ENCODE data around the gene GRAP2.

GRAP2 gene

DNA sequence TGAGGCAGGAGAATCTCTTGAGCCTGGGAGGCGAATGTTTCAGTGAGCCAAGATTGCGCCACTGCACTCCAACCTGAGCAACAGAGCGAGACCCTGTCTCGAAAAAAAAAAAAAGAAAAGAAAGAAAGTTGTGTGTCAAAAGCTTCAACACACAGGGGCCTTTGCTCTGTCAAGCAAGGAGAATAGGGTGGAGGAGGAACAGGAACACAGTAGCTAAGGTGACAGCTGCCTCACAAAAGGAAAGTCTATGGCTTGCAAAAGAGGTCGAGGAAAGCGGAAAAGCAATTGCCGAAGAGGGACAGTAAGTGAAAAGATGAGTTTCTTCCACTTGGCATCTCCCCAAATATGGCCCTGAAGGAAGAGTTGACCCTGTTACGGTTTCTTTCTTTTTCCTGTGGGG lies 32.9 kb downstream of the GRAP2 start:
- Histone ChIP-seq H4K5ac (ENCODE audit: low read length) (no peak overlapping the region), H3K79me2 (ENCODE audit: control insufficient read depth, insufficient read depth, low read length) (no peaks in the 10 kb centered on the region), H3K4me3 (ENCODE audit: low read length) (no peak overlapping the region), H3K27ac (ENCODE audit: low read depth, low read length) (no peak overlapping the region), H3K27me3 (ENCODE audit: insufficient read depth, low read length, poor library complexity) (no peaks in the 10 kb centered on the region), H3K4me1 (ENCODE audit: control insufficient read depth, low read depth, low read length) (no peaks in the 10 kb centered on the region), H3K79me1 (ENCODE audit: low read length) (no peaks in the 10 kb centered on the region), H2BK120ac (ENCODE audit: low read depth, low read length) (no peak overlapping the region), H3K4me2 (ENCODE audit: low read length) (no peak overlapping the region), H3K23ac (ENCODE audit: low read length) (no peak overlapping the region), H2BK5ac (ENCODE audit: low read length) (no peak overlapping the region), H4K8ac (ENCODE audit: low read depth, low read length) (no peak overlapping the region), H2BK15ac (replicated peaks; ENCODE audit: low read depth) (no peak overlapping the region), H3K4ac (ENCODE audit: low read depth, low read length) (no peak overlapping the region), H3K56ac (ENCODE audit: low read length) (no peak overlapping the region), H3K9ac (ENCODE audit: low read length) (no peak overlapping the region), H3K36me3 (ENCODE audit: control insufficient read depth, insufficient read depth, low read length) (no peaks in the 10 kb centered on the region), H3K18ac (ENCODE audit: low read length) (no peak overlapping the region), H2AK5ac (ENCODE audit: low read length) (no peak overlapping the region)
- no CpG with 5 or more reads among the region's 8 CpGs for WGBS (ENCODE audit: extremely low coverage, insufficient coverage, low lambda C conversion rate)
- DNase-seq: no peak

DNA sequence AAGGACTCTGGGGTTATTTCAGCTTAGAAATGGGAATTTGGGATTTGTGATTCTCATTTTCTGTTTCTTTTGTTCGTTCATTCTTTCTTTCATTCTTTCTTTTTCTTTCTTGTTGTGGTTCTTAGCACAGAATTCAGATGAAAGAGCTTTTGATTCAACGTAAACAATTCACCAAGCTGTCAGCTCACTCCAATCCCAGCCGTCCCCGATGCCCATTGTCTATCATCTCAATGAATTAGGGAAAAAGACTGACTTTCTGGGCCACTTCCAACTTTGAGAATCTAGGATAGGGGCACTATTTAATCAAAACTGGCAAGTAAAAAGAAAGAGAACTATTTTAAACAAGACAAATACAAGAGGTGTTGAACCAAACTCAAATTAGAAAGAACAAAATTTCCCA lies 34.2 kb downstream of the GRAP2 start:
- no peaks in the 10 kb centered on the region for H3K79me1 ChIP-seq (ENCODE audit: low read length)
- H3K4ac ChIP-seq (ENCODE audit: low read depth, low read length): no peak overlapping the region
- H3K27me3 ChIP-seq (ENCODE audit: insufficient read depth, low read length, poor library complexity): no peaks in the 10 kb centered on the region
- no peaks in the 10 kb centered on the region for H3K79me2 ChIP-seq (ENCODE audit: control insufficient read depth, insufficient read depth, low read length)
- no CpG with 5 or more reads among the region's 4 CpGs for WGBS (ENCODE audit: extremely low coverage, insufficient coverage, low lambda C conversion rate)
- no peaks in the 10 kb centered on the region for H3K4me1 ChIP-seq (ENCODE audit: control insufficient read depth, low read depth, low read length)
- no peak overlapping the region for H4K5ac ChIP-seq (ENCODE audit: low read length)
- H3K4me2 ChIP-seq (ENCODE audit: low read length): no peak overlapping the region
- no peak overlapping the region for H3K18ac ChIP-seq (ENCODE audit: low read length)
- H3K9ac ChIP-seq (ENCODE audit: low read length): no peak overlapping the region
- no peak overlapping the region for H3K4me3 ChIP-seq (ENCODE audit: low read length)
- H3K56ac ChIP-seq (ENCODE audit: low read length): no peak overlapping the region
- H4K8ac ChIP-seq (ENCODE audit: low read depth, low read length): no peak overlapping the region
- no peaks in the 10 kb centered on the region for H3K36me3 ChIP-seq (ENCODE audit: control insufficient read depth, insufficient read depth, low read length)
- H2BK120ac ChIP-seq (ENCODE audit: low read depth, low read length): no peak overlapping the region
- no peak overlapping the region for H2BK15ac ChIP-seq (replicated peaks; ENCODE audit: low read depth)
- no peak overlapping the region for H2BK5ac ChIP-seq (ENCODE audit: low read length)
- no peak overlapping the region for H2AK5ac ChIP-seq (ENCODE audit: low read length)
- no peak for DNase-seq
- no peak overlapping the region for H3K27ac ChIP-seq (ENCODE audit: low read depth, low read length)
- no peak overlapping the region for H3K23ac ChIP-seq (ENCODE audit: low read length)

DNA sequence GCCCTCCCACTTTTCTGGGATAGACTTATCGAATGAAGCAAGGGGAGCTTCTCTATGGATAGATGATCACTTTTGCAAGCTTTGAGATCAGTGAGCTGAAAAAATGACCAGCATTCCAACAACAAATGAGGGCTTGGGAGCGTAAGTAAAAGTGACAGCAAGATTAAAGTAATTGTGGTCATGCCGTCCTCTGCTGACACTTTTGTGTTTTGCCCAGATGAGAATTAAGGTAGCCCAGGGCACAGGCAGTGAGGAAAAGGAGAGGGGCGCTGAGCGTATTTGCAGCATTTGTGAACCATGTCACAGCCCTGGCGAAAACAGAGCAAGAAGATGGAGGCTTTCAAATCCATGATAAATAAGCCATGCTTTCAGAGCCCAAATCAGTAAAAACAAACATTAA lies 34.7 kb downstream of the GRAP2 start:
- no peak overlapping the region for H3K9ac ChIP-seq (ENCODE audit: low read length)
- H3K18ac ChIP-seq (ENCODE audit: low read length): no peak overlapping the region
- WGBS (ENCODE audit: extremely low coverage, insufficient coverage, low lambda C conversion rate): no CpG with 5 or more reads among the region's 6 CpGs
- H2BK15ac ChIP-seq (replicated peaks; ENCODE audit: low read depth): no peak overlapping the region
- H4K8ac ChIP-seq (ENCODE audit: low read depth, low read length): no peak overlapping the region
- no peak overlapping the region for H2AK5ac ChIP-seq (ENCODE audit: low read length)
- no peak for DNase-seq
- H3K79me2 ChIP-seq (ENCODE audit: control insufficient read depth, insufficient read depth, low read length): no peaks in the 10 kb centered on the region
- no peaks in the 10 kb centered on the region for H3K36me3 ChIP-seq (ENCODE audit: control insufficient read depth, insufficient read depth, low read length)
- no peak overlapping the region for H4K5ac ChIP-seq (ENCODE audit: low read length)
- no peaks in the 10 kb centered on the region for H3K79me1 ChIP-seq (ENCODE audit: low read length)
- H2BK120ac ChIP-seq (ENCODE audit: low read depth, low read length): no peak overlapping the region
- H3K56ac ChIP-seq (ENCODE audit: low read length): no peak overlapping the region
- no peak overlapping the region for H3K23ac ChIP-seq (ENCODE audit: low read length)
- H3K4me1 ChIP-seq (ENCODE audit: control insufficient read depth, low read depth, low read length): no peaks in the 10 kb centered on the region
- no peak overlapping the region for H3K4me3 ChIP-seq (ENCODE audit: low read length)
- H3K4ac ChIP-seq (ENCODE audit: low read depth, low read length): no peak overlapping the region
- no peak overlapping the region for H2BK5ac ChIP-seq (ENCODE audit: low read length)
- no peak overlapping the region for H3K4me2 ChIP-seq (ENCODE audit: low read length)
- no peaks in the 10 kb centered on the region for H3K27me3 ChIP-seq (ENCODE audit: insufficient read depth, low read length, poor library complexity)
- H3K27ac ChIP-seq (ENCODE audit: low read depth, low read length): no peak overlapping the region

DNA sequence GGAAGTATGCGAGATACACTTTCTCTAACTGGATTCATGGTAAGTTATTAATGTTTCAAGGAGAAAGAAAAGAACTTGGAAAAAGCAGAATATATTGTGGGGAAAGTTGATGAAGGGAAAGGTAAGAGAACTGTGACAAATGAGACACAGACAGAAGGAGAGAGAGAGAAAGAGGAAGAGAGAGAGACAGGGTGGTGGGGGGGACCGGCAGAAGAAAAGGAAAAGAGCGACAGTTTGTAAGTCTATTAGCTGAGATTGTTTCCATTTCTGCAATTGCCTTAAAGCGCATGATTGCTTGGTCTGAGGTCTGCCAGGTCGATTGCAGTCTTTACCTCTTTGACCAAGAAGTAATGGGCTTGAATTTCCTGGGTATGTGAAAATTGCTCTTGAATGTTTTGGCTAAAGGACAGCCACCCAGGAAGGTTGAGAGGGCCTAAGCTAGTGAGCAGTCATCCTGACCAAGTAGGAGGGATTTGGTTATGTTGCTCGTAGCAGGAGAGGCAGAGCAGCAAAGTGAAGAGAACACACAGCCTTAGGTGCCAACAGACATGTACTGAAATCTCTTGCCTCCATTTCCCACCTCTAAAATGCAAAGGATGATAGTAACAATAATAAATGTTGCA lies 35.8 kb downstream of the GRAP2 start:
- H3K4me1 ChIP-seq (ENCODE audit: control insufficient read depth, low read depth, low read length): no peaks in the 10 kb centered on the region
- H3K56ac ChIP-seq (ENCODE audit: low read length): no peak overlapping the region
- WGBS (ENCODE audit: extremely low coverage, insufficient coverage, low lambda C conversion rate): no CpG with 5 or more reads among the region's 6 CpGs
- no peak for DNase-seq
- H3K4me2 ChIP-seq (ENCODE audit: low read length): no peak overlapping the region
- no peak overlapping the region for H2AK5ac ChIP-seq (ENCODE audit: low read length)
- H3K4ac ChIP-seq (ENCODE audit: low read depth, low read length): no peak overlapping the region
- H2BK120ac ChIP-seq (ENCODE audit: low read depth, low read length): no peak overlapping the region
- no peak overlapping the region for H4K5ac ChIP-seq (ENCODE audit: low read length)
- no peak overlapping the region for H4K8ac ChIP-seq (ENCODE audit: low read depth, low read length)
- H3K27me3 ChIP-seq (ENCODE audit: insufficient read depth, low read length, poor library complexity): no peaks in the 10 kb centered on the region
- no peaks in the 10 kb centered on the region for H3K79me1 ChIP-seq (ENCODE audit: low read length)
- no peaks in the 10 kb centered on the region for H3K79me2 ChIP-seq (ENCODE audit: control insufficient read depth, insufficient read depth, low read length)
- no peak overlapping the region for H3K23ac ChIP-seq (ENCODE audit: low read length)
- no peak overlapping the region for H3K18ac ChIP-seq (ENCODE audit: low read length)
- no peak overlapping the region for H2BK15ac ChIP-seq (replicated peaks; ENCODE audit: low read depth)
- no peak overlapping the region for H3K4me3 ChIP-seq (ENCODE audit: low read length)
- H3K36me3 ChIP-seq (ENCODE audit: control insufficient read depth, insufficient read depth, low read length): no peaks in the 10 kb centered on the region
- no peak overlapping the region for H2BK5ac ChIP-seq (ENCODE audit: low read length)
- H3K27ac ChIP-seq (ENCODE audit: low read depth, low read length): no peak overlapping the region
- H3K9ac ChIP-seq (ENCODE audit: low read length): no peak overlapping the region

DNA sequence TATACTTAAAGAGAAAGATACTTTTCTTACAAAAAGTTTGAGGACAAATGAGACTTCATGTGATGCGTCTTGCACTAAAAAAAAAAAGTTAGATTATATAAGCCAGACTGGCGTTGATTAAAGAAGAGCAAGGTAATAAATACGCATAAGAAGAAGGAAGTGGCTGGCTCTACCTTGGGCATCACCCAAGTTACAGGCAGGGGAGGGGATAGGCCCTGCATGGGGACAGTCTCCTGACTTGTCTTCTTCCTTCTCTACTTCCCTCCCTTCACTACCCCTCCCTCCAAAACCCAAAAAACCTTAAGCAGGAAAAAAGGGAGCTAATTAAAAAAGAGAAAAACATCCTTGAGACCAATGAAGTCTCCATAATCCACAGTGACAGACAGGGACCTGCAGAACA lies 37.0 kb downstream of the GRAP2 start:
- no CpG with 5 or more reads among the region's 3 CpGs for WGBS (ENCODE audit: extremely low coverage, insufficient coverage, low lambda C conversion rate)

DNA sequence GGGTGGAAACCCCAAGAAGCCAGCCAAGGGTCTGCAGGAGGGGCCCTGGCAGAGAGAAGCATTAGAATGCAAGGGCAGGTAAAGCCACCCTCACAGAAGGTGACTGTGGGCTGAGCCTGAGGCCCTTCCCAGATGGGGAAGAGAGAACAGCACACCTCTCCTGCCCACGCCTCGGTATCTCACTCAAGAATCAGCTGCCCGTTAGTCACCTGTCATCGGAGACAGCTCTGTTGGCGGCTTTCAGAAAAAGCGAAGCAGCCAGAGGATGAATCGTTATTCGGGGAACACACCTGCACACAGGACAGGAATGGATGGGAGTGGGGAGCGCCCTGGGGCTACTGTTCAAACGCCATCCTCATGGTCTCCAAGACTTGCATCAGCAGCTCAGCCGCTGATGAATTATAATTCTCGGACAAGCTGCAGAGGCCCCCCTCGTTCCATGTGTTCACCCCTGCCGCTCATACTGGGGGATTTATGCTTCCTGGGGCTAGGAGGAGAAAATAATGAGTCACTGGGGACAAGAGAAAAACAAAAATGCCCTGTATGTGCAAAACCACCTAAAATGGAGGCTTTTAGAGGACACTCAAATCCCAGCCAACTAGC lies 37.7 kb downstream of the GRAP2 start:
- no peak overlapping the region for H2BK15ac ChIP-seq (replicated peaks; ENCODE audit: low read depth)
- DNase-seq: no peak
- no peak overlapping the region for H4K8ac ChIP-seq (ENCODE audit: low read depth, low read length)
- no peak overlapping the region for H3K4me3 ChIP-seq (ENCODE audit: low read length)
- no peaks in the 10 kb centered on the region for H3K36me3 ChIP-seq (ENCODE audit: control insufficient read depth, insufficient read depth, low read length)
- no peak overlapping the region for H3K4ac ChIP-seq (ENCODE audit: low read depth, low read length)
- H2BK5ac ChIP-seq (ENCODE audit: low read length): no peak overlapping the region
- H2AK5ac ChIP-seq (ENCODE audit: low read length): no peak overlapping the region
- H3K27ac ChIP-seq (ENCODE audit: low read depth, low read length): no peak overlapping the region
- no peak overlapping the region for H2BK120ac ChIP-seq (ENCODE audit: low read depth, low read length)
- H3K56ac ChIP-seq (ENCODE audit: low read length): no peak overlapping the region
- no peaks in the 10 kb centered on the region for H3K79me1 ChIP-seq (ENCODE audit: low read length)
- no peaks in the 10 kb centered on the region for H3K27me3 ChIP-seq (ENCODE audit: insufficient read depth, low read length, poor library complexity)
- no peak overlapping the region for H3K18ac ChIP-seq (ENCODE audit: low read length)
- H3K4me2 ChIP-seq (ENCODE audit: low read length): no peak overlapping the region
- no peak overlapping the region for H4K5ac ChIP-seq (ENCODE audit: low read length)
- H3K4me1 ChIP-seq (ENCODE audit: control insufficient read depth, low read depth, low read length): peaks cover 2% of the 10 kb centered on the region
- H3K23ac ChIP-seq (ENCODE audit: low read length): no peak overlapping the region
- WGBS (ENCODE audit: extremely low coverage, insufficient coverage, low lambda C conversion rate): no CpG with 5 or more reads among the region's 14 CpGs
- no peak overlapping the region for H3K9ac ChIP-seq (ENCODE audit: low read length)
- no peaks in the 10 kb centered on the region for H3K79me2 ChIP-seq (ENCODE audit: control insufficient read depth, insufficient read depth, low read length)

More for the DNA sequence above, 37.0 kb downstream of the GRAP2 start:
- no peaks in the 10 kb centered on the region for H3K36me3 ChIP-seq (ENCODE audit: control insufficient read depth, insufficient read depth, low read length)
- no peak overlapping the region for H2AK5ac ChIP-seq (ENCODE audit: low read length)
- H2BK120ac ChIP-seq (ENCODE audit: low read depth, low read length): no peak overlapping the region
- H3K4me3 ChIP-seq (ENCODE audit: low read length): no peak overlapping the region
- H3K27me3 ChIP-seq (ENCODE audit: insufficient read depth, low read length, poor library complexity): no peaks in the 10 kb centered on the region
- H3K23ac ChIP-seq (ENCODE audit: low read length): no peak overlapping the region
- H3K18ac ChIP-seq (ENCODE audit: low read length): no peak overlapping the region
- no peak overlapping the region for H3K56ac ChIP-seq (ENCODE audit: low read length)
- H4K8ac ChIP-seq (ENCODE audit: low read depth, low read length): no peak overlapping the region
- no peak overlapping the region for H2BK15ac ChIP-seq (replicated peaks; ENCODE audit: low read depth)
- no peak overlapping the region for H2BK5ac ChIP-seq (ENCODE audit: low read length)
- H3K4me1 ChIP-seq (ENCODE audit: control insufficient read depth, low read depth, low read length): no peaks in the 10 kb centered on the region
- H3K27ac ChIP-seq (ENCODE audit: low read depth, low read length): no peak overlapping the region
- H3K4ac ChIP-seq (ENCODE audit: low read depth, low read length): no peak overlapping the region
- DNase-seq: no peak
- H3K79me2 ChIP-seq (ENCODE audit: control insufficient read depth, insufficient read depth, low read length): no peaks in the 10 kb centered on the region
- no peak overlapping the region for H4K5ac ChIP-seq (ENCODE audit: low read length)
- no peak overlapping the region for H3K4me2 ChIP-seq (ENCODE audit: low read length)
- H3K79me1 ChIP-seq (ENCODE audit: low read length): no peaks in the 10 kb centered on the region
- H3K9ac ChIP-seq (ENCODE audit: low read length): no peak overlapping the region
